ENCODE measurements around the gene AGTPBP1.

The AGTPBP1 gene

DNA sequence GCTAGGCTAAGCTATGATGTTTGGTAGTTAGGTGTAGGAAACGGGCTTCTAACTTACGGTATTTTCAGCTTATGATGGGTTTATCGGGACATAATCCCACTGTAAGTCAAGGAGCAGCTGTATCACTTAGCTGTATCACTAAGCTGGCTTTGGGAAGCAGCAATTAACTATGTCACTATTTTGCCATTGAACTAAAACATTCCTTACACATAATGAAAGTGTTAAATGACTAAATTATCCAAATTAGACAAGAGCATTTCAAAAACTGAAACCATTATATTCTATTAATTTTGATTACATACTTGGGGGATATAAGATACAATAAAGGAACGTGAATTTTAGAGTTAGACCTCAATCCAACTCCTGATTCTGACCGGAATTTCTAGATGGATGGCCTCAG, 188.3 kb downstream of the AGTPBP1 start:
- in situ Hi-C loops (cut with MboI; ENCODE audit: low sequenced_read_pairs), result no loop called here

DNA sequence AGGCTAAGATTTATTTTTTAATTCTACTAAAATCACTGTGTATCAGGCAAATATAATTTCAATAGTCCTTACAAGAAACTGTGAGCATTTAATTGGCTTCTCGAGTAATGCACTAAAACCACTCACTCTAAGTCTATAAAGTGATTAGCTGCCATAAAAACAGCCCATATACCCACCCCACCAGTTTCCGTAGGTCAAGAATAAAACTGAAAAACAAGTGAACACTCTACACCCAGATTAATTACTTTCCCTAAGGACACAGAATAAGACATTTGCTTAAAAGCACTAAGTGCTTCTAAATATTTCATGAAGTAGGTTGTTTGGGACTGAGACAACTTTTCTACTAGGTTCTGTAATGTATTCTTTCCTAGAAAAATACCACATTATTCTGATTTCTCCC, 194.2 kb downstream of the AGTPBP1 start:
- in situ Hi-C loops (cut with MboI; ENCODE audit: low sequenced_read_pairs), result no loop called here

DNA sequence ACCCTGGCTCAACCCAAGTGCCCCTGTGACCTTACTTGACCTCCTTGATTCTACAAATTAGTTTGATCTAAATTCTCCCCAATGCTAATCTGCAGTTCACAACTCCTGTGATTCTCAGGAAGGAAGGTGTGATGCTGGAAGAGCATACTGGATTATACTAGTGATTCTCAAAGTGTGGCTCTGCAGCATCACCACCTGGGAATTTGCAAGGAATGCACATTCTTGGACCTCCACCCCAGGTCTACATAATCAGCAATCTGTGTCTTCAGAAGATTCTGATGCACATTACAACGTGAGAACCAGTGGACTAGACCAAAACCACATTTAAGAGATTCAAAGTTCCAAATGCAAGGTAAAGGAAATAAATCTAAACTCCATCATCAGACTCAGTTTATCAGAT, 198.6 kb downstream of the AGTPBP1 start:
- in situ Hi-C loops (cut with MboI; ENCODE audit: low sequenced_read_pairs), result no loop called here

DNA sequence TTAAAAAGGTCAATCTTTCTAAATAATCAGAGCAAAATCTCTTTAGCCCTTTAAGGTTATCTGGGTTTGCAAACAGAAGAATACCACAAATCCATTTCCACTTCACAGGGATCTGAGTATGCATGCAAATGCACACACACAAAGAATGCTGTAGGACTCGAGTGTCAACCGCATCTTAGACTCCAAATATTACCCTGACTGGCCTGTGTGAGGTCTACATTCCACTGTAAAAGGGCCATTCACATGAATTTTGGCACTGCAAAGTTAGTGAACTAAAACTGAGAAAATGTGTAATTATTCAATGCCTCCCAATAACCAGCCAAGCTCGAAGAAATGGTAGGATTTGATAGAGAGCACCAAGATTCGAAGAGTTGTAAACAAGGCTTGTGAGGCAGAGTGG, 199.9 kb downstream of the AGTPBP1 start:
- in situ Hi-C loops (cut with MboI; ENCODE audit: low sequenced_read_pairs), result no loop called here

DNA sequence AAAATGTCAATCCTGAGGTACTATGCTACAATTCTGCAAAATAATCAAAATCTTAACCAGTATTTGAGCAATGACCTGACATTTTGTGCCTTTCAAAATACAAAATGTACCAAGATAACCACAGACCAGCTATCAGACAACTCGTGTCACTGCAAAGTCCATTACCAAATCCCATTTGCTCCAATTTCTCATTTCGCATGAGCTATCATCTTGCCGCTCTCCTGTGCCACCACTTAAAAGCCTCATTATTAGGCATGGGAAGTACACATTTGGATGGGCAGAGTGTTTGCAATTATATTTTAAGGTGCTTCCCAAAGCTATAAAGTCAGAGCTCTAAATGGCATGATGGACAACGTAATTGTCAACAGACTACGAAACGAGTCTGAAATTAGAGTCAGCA, 205.2 kb downstream of the AGTPBP1 start:
- in situ Hi-C loops (cut with MboI; ENCODE audit: low sequenced_read_pairs), result no loop called here

DNA sequence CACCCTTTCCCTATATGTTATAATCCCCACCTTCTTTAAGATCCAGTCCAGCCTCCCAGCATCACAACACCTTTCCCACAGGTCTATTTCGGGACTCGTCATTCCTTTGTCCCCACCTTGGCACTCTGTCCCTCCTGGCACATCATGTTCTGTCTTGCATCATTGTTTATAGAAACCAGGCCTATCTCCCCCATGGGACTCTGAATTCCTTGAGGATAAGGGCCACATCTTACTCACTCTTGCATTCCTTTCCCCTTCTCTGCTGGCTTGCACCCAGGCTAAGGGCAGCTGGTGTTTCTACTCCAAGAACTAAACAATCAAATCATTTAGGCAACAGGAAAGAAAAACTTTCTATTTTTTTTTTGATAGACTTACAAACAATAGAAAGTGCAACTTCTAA, 205.7 kb downstream of the AGTPBP1 start:
- in situ Hi-C loops (cut with MboI; ENCODE audit: low sequenced_read_pairs), result no loop called here

- in situ Hi-C loops (cut with MboI; ENCODE audit: low sequenced_read_pairs), result no loop called here
Measured at GRCh38 chr9:85534340-85534739, 207.4 kb downstream of the AGTPBP1 start.

DNA sequence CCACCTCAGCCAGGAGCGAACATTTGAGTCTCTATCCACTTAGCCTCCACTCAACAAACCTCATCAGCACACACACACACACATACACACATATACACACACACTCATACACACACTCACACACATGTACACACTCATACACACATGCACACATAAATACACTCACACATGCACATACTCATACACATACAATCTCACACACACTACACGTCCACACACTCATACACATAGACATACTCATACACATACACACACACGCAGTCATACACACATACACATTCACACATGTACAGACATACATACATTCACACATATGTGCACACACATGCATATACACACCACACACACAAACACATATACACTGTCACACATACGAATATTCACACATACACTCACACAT, 208.2 kb downstream of the AGTPBP1 start:
- in situ Hi-C loops (cut with MboI; ENCODE audit: low sequenced_read_pairs), result no loop called here

DNA sequence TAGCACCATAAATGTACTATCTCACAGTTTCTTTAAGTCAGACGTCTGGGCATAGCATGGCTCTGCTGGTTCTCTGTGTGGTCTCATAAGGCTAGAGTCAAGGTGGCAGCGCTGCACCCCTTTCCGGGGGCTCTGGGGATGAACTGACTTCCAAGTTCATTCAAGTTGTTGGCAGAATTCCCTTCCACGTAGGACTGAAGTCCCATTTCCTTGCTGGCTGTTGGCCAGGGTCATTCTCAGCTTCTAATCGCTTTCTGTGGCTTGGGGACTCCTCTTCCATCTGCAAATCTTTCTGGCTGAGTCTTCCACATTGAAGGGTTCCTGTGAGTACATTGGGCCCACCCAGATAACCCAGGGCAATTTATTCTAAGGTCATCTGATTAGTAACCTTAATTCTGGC, 211.0 kb downstream of the AGTPBP1 start:
- in situ Hi-C loops (cut with MboI; ENCODE audit: low sequenced_read_pairs), result no loop called here

GRCh38 chr9:85528607-85529006, 213.1 kb downstream of the AGTPBP1 start:
- in situ Hi-C loops (cut with MboI; ENCODE audit: low sequenced_read_pairs), result no loop called here

GRCh38 chr9:85528142-85528541, 213.6 kb downstream of the AGTPBP1 start:
- in situ Hi-C loops (cut with MboI; ENCODE audit: low sequenced_read_pairs), result no loop called here

DNA sequence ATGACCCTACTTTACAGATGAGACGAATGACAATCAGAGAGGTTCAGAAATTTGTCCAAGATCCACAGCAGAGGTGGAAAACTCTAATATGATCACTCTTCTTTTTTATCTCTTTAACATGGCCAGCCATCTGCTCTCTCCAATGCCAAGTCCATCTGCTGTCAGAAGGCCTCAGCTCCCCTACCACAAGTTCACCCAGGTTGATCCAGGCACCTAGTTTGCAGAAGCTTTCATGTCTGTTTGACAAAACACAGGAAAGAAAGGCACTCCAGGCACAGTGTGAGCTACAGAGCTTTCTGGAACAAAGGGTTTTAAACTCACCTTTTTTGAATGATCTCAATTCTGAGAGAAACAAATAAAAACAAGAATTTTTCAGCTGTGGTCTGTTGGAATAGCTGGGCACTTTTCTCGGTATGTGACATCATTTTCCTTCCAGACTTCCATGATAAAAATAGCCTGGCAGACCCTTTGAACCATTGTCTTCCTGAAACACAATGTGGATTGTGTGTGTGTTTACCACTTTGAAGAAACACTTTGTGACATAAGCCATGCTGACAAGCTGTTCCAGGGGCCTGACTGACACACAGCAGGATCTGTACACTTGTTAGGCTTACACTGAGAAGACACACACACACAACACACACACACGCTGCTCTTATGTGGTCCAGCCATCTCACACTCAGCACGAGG, 214.3 kb downstream of the AGTPBP1 start:
- in situ Hi-C loops (cut with MboI; ENCODE audit: low sequenced_read_pairs), result no loop called here

GRCh38 chr9:85524531-85524930, 217.2 kb downstream of the AGTPBP1 start:
- in situ Hi-C loops (cut with MboI; ENCODE audit: low sequenced_read_pairs), result no loop called here

GRCh38 chr9:85523202-85523601, 218.6 kb downstream of the AGTPBP1 start:
- in situ Hi-C loops (cut with MboI; ENCODE audit: low sequenced_read_pairs), result no loop called here

DNA sequence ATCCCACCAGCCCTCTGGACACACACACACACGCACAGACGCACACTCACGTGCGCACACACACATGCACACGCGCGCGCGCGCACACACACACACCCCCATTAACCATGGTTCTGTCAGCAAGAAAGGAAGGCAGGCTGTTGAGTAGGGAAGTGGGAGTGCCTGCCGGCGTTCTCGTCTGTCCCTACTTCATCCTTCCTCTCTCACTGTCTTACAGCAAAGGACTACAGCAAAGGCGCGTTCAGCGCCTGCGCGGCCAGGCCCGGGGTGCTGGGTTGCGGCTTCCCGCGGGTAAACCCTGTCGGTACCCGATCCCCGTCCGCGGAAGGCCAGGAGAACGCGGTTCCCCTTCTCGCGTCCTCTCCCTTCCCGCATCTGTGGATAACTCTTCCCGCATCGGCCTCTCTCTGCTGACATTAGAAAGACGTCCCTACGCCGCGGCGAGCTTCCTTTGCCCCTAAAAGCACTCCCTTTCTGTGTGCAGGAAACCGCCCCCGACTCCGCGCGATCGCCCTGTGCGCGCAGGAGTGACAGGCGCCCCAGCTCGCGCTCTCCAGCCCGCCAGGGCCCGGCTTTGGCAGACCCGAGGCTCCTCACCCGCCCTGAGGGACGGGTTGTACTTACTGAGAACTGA, 219.2 kb downstream of the AGTPBP1 start:
- in situ Hi-C loops (cut with MboI; ENCODE audit: low sequenced_read_pairs), result no loop called here

- in situ Hi-C loops (cut with MboI; ENCODE audit: low sequenced_read_pairs), result no loop called here
Measured at GRCh38 chr9:85521371-85522197, 220.2 kb downstream of the AGTPBP1 start.

DNA sequence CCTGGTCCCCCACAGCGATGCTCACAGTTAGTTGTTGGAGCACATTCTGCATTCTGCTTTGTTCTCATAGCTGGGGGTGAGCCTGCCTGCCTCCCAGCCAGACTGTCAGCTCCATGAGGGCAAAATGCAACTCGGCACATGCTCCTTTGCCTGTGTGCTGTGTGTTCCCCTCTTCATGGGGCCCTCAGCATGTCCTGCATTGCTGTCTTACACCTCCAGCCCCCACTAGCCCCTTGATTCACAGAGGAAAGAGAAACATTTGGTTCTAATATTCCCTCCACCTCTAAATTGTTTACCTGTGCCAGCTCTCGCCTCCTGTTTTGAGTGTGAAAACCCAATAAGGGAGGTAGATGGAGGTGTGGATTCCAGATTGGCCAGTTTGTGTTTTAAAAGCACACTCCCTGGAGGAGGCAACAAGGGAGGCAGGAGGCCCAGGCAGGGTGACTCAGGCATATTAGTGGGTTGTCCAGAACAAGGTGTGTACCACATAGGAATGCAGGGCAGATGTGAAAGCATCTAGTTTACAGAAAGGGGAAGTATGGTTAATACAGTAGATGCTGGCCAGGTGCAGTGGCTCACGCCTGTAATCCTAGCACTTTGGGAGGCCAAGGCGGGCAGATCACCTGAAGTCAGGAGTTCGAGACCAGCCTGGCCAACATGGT, 224.6 kb downstream of the AGTPBP1 start:
- in situ Hi-C loops (cut with MboI; ENCODE audit: low sequenced_read_pairs), result no loop called here

- in situ Hi-C loops (cut with MboI; ENCODE audit: low sequenced_read_pairs), result no loop called here
Measured at GRCh38 chr9:85516455-85516854, 225.3 kb downstream of the AGTPBP1 start.

DNA sequence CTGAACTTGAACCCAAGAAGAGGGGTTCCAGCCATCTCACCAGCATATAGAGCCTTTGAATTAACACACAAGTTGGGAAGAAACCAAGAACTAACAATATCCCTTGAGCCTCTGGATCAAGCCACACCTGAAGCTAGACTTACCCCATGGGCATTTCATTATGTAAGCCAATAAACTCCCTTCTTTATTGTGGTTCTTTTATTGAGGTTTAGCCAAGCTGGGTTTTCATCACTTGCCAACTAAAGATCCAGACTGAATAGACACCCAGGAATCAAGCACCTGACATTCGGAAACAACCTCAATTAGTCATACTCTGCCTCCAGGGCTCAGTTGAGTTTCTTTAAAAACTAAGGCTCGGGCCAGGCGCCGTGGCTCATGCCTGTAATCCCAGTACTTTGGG, 226.7 kb downstream of the AGTPBP1 start:
- in situ Hi-C loops (cut with MboI; ENCODE audit: low sequenced_read_pairs), result no loop called here

- in situ Hi-C loops (cut with MboI; ENCODE audit: low sequenced_read_pairs), result no loop called here
Measured at GRCh38 chr9:85514256-85514655, 227.5 kb downstream of the AGTPBP1 start.

DNA sequence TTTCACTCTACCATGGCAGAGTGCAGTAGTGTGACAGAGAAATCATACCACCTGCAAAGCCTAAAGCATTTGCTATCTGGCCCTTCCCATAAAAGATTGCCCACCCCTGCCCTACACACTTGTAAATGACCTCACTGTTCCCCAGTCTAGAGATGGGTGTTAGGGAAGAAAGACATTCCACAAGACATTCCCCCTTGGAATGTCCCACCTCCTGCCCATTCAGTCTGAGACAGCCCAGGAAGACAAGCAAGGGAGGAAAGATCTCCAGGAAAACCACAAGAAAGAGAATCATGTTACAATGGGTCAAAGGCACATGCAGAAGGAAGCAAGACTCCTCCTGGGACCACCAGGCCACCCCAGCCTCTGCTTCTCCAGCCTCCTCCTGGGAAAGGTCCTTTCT, 230.0 kb downstream of the AGTPBP1 start:
- in situ Hi-C loops (cut with MboI; ENCODE audit: low sequenced_read_pairs), result no loop called here
